NB4 (cell line): ENCODE results near the gene MIER2.

Experiments
- CTCF ChIP-seq: IDR thresholded peaks from one replicate; pipeline ENCODE4 v1.5.1; 2012; ENCODE audit warnings: low read depth, low read length
- MAX ChIP-seq: IDR thresholded peaks from 2 replicates; pipeline ENCODE4 v1.6.1; 2011; ENCODE audit warnings: low read depth, low read length
- MYC ChIP-seq: IDR thresholded peaks from 2 replicates; pipeline ENCODE4 v1.6.1; 2011; ENCODE audit warnings: low read depth, low read length
- POLR2A ChIP-seq: IDR thresholded peaks from 2 replicates; pipeline ENCODE4 v1.6.1; 2011; ENCODE audit warnings: mild to moderate bottlenecking; ENCODE audit not compliant: insufficient read length; ENCODE audit errors: extremely low read depth

GRCh38 chr19:372306-372890 lies 27.8 kb upstream of the MIER2 start:
- no peak for TF ChIP-seq CTCF
- no peak for TF ChIP-seq MYC
- TF ChIP-seq POLR2A = no peak
- no peak for TF ChIP-seq MAX
